HG03139 (cell line): ENCODE results near the gene RANBP17.
"Not testable (repeated sequence)": the region's sequence is repeated elsewhere in the genome, so short reads cannot be mapped to it uniquely, and the experiment has no call there.

Experiments used
- ATAC-seq: cut with Tn5 transposase; IDR thresholded peaks from one replicate; pipeline ENCODE4 v1.9.1; 2021; ENCODE audit not compliant: unreplicated experiment

RANBP17 gene

DNA sequence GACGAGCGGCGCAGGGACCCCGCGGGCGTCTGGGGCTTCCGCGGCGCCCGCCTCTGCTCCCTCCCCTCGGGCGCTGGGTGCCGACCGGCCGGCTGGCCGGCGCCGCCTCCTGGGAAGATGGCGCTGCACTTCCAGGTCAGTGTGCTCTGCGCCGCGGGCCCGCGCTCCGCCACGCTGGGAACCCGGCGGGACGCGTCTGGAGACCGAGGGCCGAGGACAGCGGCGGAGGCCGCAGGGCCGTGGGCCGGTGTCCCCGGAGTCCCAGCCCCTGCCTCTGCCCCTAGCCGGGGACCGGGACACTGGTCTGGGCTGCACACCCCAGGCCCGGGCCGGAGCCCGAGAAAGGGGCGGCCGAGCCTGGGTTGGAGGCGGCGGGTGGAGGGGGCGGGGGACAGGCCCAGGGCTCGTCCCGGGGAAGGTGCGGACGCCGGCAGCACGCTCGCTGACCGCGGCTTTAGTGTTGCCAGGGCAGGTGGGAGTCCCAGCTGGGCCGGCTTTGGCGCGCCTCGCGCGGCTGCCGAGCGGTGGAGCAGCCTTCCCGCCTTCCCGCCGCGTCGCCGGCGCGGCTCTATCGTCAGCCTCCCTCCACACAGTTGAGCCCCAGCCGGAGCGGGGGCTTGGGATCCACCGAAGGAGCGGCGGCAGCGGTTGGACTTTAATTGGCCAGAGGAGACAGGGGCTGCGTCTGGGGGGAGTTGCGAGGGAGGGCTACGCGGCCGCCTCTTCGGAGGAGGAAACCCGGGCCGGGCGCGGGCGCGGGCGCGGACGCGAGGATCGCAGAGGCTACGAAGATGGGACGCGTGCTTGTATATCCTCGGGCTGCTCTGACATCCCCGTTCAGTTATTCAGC, at the start of gene RANBP17:
Gene RANBP17 (plus strand): TSS at position 102 of the 850 bp plus-strand sequence.
- ATAC-seq: no peak

DNA sequence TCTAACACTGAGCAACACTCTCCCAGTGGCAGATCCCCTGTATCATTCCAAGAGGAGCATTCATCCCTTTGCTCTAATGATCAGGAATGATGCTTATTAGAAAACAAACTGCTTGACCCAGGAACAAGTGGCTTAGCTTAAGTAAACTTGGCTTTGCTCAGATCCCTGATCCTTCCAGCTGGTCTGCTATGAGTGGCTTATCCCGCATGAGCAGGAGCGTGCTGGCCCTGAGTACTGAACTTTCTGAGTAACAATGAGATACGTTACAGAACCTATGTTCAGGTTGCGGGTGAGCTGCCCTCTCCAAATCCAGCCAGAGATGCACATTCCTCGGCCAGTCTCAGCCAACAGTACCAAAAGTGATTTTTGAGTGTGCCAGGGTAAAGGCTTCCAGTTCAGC, 48.6 kb upstream of the RANBP17 start:
- ATAC-seq: no peak

DNA sequence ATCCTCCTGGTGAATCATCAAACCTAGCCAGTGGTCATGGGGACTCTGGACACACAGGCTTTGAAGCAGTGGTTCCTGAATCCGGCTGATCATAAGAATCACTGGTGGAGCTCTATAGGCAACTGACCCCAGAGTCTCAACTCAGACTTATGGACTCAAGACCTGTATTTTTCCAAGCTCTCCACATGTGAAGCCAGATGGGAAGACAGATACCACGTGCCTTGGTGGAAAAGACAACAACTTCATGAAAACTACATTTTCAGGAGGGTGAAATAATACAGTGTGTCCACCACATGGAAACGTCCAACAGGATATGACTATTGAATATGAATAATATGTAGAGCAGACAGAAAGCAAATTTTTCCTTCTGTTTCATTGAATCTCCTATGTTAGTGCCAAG, 44.6 kb upstream of the RANBP17 start:
- no peak for ATAC-seq

DNA sequence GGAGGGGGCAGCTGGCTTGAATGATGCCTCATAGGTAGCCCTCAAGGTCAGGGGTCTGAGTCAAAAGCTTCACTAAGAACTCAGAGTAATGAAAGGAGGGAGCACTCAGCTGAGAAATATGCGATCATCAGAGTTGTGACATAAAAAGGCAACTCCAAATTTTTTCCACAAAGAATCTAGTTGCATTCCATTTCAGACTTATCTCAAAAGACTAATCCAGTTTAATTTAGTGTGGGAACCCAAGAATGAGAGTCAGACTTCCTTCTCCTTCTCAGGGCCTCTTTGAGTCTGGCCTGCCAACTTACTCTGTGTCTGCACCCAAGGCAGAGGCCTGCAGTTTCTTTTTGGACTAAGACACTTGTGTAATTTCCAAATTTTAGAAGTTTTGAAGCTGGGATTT, 43.6 kb upstream of the RANBP17 start:
- ATAC-seq: no peak

DNA sequence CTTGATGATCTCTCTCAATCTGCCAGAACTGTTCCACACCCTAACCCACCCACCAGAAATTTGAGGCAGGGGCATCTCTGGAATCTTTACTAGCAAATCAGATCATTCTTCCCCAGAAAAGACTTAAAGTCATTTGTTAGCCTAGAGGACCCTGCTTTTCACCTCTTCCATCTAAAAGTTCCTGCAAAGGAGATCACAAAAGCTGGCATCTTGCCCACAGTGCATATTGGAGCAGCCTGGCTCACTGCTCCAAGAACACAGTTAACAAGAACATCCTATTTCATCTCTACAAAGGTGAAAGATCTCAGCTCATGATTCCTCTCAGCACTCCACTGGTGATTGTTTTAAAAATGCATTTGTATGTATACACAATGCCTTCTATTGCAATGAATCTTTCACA, 42.0 kb upstream of the RANBP17 start:
- no peak for ATAC-seq

DNA sequence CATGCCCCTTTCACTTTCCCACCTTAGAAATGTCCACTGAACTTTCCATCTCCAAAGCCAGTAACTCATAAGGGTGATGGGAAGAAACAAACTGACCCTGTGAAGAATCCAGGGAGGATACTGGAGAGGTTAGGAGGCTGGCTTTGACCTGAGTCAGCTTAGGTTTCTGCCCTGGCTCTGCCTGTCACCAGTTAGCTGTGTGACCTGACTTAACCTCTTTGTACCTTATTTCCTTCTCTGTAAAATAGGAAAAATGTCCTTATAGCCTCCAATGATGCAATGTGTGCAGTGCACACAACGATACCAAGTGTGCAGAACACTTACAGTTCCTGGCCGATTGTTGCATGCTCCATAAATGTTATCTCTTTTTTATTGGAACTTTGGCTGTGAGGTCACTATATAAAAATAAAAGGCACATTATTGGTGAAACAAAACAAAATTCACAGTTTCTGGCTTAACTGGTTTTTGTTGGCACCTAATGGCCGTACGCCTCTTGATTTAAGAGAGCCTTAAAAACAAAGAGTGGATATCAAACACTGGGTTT, 40.5 kb upstream of the RANBP17 start:
- no peak for ATAC-seq

DNA sequence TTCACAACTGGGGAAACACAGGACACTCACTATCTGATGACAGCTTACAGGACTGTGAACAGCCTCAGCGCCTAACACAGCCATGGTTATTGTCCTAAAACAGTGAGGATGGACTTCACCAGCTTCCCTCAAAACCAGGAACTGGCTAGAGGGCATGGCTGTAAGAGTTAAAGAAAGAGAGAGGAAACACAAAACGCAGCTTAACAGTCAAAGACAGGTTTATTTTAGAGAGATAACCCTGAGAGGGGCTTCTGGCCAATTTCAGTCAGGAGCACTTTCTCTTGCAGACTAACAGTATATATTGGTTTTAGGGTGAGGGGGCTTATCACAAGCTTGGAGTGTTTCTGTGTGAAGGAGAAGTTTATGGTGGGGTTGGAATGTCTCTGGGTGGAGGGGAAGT, 35.7 kb upstream of the RANBP17 start:
- no peak for ATAC-seq

DNA sequence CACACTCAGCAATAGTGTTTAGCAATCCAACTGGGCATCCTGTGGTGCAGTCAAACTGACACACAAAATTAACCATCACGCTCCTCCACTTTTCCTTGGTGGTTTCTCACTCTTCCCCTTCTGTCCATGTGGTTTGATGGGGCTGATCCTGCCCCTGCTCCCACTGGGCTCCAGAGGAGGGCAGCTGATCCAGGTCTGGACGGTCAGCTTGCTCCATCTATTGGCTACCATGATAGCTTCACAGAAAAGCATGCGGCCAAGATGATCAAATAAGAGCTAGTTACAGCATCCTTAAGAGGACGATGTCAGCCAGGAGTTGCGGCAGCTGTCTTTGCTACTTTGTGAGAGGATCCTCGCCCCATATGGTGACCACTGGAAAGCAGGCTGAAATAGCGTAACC, 29.6 kb upstream of the RANBP17 start:
- no peak for ATAC-seq

DNA sequence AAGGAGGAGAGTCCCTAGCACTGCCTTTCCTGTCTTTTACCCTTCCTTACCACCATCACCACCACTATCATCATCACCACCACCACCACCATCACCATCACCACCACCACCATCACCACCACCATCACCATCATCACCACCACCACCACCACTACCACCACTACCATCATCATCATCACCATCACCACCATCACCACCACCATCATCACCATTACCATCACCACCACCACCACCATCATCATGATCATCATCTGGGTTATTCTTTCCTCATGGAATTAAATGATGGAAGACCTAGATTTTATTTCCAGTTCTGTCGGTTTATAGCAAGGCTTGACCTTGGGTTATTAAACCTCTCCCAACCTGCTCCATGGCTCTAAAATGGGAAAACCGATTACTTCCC, 27.8 kb upstream of the RANBP17 start:
- not testable (repeated sequence) for ATAC-seq

DNA sequence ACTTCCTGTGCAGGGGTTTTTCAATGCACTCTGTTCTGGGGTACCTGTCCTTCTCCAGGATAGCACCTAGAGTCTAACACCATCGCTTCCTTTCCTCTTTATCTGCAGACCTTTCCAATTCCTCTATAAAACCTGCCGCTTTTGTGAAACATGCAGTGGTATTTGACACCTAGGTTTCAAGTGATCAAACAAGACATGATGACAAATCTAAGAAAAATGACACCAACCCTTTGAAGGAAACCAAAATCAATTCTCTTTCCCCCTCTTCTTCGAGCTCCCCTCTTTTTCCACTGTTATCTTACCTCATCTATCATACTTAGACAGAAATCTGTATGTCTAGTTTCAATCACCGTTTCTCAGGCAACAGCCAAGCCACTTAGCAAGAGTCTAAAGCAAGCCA, 25.6 kb upstream of the RANBP17 start:
- ATAC-seq: no peak

DNA sequence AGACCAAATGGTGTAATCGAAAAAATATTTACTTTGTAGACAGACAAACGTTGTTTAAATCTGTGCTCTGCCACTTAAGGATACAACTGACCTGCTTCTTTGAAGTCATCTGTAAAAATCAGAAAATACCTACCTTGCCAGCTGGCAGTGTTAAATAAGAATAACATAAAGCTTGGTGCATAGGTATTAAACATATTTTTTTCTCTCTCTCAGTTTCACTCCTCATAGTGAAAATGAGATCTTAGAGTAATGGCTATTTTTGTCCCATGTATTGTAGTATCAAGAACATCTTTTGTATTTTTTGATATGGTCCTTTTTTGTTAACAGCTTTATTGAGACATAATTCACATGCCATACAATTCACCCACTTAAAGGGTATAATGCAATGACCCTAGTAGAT, 17.9 kb upstream of the RANBP17 start:
- no peak for ATAC-seq

DNA sequence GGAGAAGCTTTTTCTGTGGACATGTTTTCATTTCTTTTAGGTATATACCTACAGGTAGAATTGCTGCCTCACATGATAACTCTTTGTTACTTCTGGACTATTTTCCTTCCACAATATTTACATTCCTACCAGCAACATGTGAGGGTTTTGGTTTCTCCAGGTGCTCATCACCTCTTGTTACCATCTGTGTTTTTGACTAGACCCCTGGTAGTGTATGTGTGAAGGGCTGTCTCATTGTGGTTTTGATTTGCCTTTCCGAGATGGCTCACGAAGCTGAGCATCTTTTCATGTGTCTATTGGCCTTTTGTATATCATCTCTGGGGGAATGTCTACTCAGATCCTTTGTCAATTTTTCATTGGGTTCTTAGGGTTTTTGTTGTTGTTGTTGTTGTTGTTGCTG, 17.2 kb upstream of the RANBP17 start:
- no peak for ATAC-seq

DNA sequence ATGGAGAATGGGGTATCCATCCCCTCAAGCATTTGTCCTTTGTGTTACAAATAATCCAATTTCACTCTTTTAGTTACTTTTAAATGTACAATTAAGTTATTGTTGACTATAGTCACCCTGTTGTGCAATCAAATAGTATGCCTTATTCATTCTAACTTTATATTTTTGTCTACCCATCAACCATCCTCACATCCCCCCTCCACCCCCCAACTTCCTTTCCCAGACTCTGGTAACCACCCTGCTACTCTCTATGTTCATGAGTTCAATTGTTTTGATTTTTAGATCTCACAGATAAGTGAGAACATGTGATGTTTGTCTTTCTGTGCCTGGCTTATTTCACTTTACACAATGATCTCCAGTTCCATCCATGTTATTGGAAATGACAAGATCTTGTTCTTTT, 15.4 kb upstream of the RANBP17 start:
- no peak for ATAC-seq

DNA sequence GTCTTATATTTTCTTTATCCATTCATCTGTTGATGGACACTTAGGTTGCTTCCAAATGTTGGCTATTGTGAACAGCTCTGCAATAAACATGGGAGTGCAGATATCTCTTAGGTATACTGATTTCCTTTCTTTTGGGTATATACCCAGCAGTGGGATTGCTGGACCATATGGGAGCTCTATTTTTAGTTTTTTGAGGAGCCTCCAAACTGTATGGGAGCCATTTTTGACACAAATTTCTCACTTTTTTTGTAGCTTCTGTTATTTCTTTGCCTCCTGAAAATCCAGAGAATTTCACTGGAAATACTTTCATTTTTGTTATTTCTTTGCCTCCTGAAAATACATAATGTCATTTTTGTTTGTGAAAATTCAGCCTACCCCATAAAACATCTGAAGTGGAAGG, 15.0 kb upstream of the RANBP17 start:
- no peak for ATAC-seq

DNA sequence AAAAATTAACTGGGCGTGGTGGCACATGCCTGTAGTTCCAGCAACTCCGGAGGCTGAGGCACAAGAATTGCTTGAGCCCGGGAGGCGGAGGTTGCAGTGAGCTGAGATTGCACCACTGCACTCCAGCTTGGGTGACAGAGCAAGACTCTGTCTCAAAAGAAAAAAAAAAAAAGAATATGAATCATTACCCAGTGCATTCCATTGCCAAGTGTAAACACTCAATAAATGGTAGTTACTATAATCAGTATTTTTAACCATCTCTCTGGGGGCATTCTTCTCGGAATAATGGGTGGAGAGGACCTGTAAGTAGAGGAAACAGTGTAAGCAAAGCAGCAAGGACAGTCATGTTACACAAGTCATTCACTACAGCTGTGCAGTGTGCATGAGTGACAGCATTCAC, 13.8 kb upstream of the RANBP17 start:
- no peak for ATAC-seq

DNA sequence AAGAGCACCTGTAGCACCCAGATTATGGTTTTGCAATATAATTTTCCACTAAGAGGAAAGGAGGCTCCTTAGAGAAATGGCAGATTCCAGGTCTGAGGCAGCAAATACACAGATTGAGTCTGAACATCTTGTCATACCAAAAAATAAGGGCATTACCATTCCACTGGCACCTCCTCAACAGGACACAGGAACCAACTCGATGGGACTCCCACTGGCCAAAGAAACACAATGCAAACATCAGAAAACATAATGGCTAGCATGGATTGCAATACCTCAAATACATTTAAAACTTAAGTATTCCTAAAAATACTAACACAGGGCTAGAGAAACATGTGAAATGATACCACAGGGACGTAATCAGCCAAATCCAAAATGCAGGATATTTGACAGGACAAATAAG, 12.4 kb upstream of the RANBP17 start:
- no peak for ATAC-seq

DNA sequence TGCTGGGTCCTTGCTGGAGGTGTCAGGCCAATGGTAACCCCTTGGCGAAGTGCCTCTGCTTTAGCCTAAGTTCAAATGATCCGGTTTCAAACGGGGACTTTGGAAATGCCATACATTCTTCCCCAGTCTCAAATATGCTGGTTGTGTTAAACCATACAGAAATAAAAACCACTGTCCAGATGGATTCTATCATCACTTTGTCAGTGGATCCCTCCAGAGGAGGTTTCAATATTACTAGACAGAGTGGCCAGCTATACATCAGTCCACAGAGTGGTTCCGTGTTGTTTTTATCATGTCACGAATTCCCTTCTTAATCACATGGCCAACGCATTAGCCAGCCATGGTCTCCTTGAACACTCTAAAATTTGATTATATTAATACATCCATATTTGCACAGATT, 7.3 kb upstream of the RANBP17 start:
- ATAC-seq: no peak

DNA sequence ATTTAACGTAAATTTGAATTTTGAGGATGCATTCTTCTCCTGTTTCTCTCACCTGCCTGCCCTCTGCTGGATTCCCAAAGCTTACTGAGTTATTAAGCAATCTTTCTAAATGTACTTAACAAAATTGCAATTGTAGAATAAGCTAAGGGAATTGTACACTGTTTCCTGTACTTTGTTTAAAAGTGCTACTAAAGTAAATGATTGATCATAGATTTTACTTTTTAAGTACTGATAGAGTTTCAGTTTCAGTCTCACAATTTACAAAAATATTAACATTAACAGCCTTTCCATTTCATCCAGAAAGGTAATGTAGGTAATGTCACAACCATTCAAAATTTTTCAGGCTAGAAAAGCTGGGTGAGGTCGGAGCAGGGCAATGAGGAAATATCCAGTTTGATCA, 4.8 kb upstream of the RANBP17 start:
- ATAC-seq: no peak

DNA sequence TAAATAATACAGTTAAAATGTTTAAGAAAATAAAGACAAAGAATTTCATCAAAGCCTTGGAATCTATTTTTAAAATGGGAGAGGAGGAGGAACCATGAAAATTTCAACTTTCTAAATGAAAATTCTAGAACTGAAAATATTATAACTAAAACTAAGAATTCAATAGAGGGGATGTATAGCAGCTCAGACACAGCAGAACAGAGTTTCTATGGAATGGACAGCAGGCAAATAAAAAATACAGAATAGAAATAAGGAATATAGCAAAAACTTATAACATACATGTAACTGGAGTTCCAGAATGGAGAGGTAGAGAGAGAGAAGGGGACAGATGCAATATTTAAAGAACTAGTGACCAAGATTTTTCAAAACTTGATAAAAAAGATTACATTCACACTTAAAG, 1.4 kb upstream of the RANBP17 start:
- ATAC-seq: no peak

DNA sequence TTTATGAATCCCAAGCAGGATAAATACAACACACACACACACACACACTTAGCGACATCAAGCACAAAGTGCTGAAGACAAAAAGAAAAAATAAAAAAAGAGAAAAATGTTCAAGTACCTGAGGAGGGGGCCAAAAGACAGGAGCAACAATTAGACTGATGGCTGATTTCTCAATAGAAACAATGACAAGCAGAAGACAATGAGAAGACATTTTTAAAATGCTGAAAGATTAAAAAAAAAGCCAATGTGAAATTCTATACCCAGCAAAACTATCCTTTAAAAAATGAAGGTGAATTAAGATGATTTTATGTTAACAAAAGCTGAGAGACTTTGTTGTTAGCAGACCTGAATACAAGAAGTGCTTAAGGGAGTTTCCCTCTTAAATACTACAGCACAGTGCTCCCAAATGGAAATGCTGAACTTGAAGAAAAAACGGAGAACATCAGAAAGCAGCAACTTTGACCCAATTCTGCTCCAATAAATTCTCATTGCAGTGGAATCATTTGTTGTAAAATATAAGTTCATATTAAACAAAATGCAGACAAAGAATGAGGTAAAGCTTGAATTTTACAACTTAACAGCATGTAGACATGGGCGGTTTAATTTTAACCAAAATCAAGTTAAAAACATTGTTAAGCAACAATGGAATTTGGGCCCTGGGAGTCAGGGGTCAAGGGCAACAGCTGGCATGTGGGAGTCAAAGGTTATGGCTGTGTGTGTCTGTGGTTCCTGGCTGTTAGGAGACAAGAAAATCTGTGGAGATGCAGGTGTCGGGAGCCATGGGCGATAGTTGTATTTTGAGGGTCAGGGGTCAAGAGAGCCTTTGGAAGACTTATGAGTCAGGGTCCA, 776 bp upstream of the RANBP17 start:
- ATAC-seq: no peak

DNA sequence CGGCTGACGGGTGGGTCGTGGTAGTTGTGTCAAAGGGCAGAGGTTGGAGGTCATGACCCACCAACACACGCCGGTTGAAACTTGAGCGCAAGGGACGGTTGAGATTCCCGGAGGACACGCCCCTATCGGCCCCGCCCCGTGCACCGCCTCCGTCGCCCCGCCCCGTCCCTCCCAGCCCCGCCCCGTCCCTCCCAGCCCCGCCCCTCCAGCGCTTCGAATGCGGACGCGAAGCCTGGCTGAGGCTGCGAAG, 226 bp upstream of the RANBP17 start:
- ATAC-seq: no peak

DNA sequence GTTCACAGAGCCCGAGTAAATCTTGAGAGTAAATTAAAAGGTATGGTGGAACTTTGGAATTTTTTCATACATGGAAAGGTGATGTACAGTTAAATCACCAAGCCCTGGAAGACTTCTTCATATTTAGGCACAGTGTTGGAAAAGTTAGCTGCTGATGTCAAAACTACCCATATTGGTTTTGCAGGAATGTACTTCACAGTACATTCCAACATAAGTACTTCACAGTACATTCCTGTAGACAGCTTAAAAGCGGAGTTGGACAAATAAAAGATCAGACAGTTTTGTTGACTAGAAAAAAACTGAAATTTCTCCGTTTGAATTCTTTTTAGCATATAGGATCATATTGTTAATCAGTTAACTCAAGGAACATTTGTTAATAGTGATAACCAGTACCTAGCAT, 1.8 kb downstream of the RANBP17 start:
- no peak for ATAC-seq
